Cardiac ventricle fibroblast (primary cell): ENCODE measurements around the gene NFS1. TPM values are rescaled to one million over a fixed set of nuclear protein-coding genes. Genes with fewer than 3 reads are reported as not detected.

Experiments used
- total RNA-seq: library from RNA; depleted of rRNA; stranded (reverse); fragments of >200 nt; gene quantifications from 2 replicates; pipeline ENCODE4 v1.2.3, GENCODE V29; 2015

The NFS1 gene
- total RNA-seq = 19.6 and 20.9 TPM in 2 replicates

DNA sequence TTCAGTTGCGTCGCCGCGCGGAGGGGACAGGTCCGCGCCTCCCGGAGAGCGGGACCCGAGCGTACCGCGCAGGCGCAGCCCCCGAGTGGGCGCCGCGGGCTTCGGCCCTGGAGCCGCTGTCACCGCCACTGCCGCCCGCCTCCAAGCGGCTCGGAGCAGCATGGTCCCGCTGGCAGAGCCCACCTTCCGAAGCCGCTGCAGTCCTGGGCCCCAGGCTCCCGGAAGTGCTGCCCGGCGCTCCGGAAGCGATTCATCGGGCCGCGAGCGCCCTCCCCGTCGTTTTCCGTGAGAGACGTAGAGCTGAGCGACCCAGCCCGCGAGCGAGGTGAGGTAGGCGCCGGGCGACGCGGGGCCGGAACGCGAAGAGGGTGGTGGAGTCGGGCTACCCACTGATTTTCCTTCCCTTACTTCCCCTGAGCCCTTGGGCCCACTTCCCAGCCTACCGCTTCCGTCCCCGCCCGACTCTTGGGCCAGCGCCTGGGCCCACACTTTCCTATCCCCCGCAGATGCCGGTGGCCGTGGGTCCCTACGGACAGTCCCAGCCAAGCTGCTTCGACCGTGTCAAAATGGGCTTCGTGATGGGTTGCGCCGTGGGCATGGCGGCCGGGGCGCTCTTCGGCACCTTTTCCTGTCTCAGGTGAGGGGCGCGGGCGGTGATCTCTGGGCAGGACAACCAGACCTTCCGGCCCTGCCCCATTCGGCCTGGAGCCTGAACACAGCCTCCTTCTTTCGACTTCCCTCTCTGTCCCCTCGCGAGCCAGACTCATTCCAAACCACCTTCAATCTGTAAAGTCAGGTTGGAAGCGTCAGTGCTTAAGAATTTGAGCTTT lies at the start of gene NFS1, which contains the start of gene ROMO1:
Gene NFS1 (minus strand): TSS at position 226 of the 830 bp plus-strand sequence. CDS start 64 bp downstream, at position 162.
Gene ROMO1 (plus strand): TSS at position 279 of the 830 bp plus-strand sequence. CDS start 228 bp downstream, at position 507.

DNA sequence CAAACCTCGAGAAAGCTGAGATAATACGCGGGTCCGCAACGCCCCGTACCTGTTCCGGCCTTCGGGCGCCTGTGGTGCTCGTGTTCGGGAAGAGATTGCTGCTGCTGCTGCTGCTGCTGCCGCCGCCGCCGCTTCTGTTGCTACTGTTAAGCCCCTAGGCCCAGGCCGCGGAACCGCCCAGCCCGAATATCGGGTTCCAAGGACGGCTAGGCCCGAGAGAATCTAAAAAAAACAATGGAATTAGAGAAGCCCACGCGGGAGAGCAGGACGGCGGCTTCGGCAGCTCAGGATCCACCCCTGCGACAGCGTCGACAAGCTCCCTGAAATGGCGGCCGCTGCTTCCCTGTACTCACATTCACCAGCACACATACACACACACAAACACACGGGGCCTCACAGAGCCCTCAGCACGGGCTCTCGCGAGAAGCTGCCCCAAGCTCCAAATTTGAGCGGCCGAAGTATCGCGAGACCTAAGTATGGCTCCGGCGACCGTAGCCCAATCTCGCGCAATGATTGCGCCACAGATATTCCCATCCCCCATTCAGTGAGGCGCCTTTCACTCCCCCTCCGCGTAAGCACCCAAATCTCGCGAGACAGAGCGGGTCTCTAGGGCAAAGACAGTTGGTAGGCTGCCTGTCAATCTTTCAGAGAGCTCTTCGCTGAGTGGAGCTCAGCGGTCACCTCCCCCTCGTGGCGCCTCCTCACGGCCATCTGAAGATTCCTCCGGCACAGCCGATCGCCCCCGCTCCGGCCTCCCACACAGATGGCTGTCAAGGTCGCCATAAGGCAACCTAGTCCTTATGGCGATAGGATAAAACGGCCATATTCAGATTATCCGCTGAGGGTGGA lies 43.0 kb upstream of the NFS1 start, which contains the start of gene RBM39:
Gene RBM39 (minus strand): TSS at position 369 of the 849 bp plus-strand sequence. CDS start 1,386 bp downstream, outside the sequence.

DNA sequence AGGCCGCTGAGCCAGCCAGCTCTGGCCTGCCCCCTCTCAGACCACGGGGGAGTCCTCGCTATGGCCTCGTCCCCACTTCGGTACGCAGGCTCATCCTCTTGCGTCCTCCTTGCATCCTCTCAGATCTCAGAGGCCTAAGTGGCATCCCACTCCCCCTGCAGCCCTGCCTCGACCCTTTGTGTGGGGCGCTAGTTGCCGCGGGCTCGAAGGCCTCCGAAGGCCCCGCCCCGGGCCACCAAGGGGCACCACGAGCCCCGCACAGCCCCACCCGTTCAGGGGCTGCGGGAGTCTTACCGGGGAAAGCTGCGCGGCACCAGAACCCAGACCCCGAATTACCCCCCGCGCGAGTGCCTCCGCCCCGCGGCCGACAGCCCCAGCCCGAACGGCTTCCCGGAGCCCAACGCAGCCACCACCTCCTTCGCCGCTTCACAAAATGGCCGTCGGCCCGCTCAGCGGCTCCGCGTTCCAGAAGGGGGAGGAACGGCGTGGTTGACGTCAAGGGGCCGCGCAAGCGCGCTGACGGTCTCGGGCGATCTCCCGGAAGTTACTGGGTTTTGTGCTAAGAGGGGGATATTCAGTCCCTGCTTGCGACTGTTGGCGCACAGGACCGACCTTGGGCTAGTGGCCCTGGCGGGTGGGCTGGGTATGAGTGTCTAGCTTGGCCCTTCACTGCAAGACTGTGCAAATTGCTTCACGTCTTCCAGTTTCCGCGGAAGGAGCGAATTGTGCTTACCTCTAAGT lies 34.5 kb downstream of the NFS1 start, which contains the start of the genes CPNE1 and RBM12:
Gene CPNE1 (minus strand): TSS at position 435 of the 741 bp plus-strand sequence. CDS start 31,977 bp downstream, outside the sequence.
Gene RBM12 (minus strand): TSS at position 435 of the 741 bp plus-strand sequence. CDS start 9,578 bp downstream, outside the sequence.

Other genes starting within 250 kb of the NFS1 start
- gene CEP250, start 243.8 kb downstream of the NFS1 start, total RNA-seq = 20.3 and 30.8 TPM in 2 replicates
- not detected in 2 replicates for gene C20orf173, start 169.7 kb downstream of the NFS1 start, total RNA-seq
- gene ERGIC3, start 157.3 kb downstream of the NFS1 start, total RNA-seq = 230 and 244 TPM in 2 replicates
- gene SPAG4, start 83.5 kb downstream of the NFS1 start, total RNA-seq = 6.5 and 8.9 TPM in 2 replicates
- 122 and 135 TPM in 2 replicates for gene CPNE1, start 34.5 kb downstream of the NFS1 start, total RNA-seq
- gene RBM12, start 34.5 kb downstream of the NFS1 start, total RNA-seq = 27.3 and 29.3 TPM in 2 replicates
- gene ROMO1, start 53 bp upstream of the NFS1 start, total RNA-seq = 183 and 211 TPM in 2 replicates
- gene RBM39, start 42.9 kb upstream of the NFS1 start, total RNA-seq = 123 and 125 TPM in 2 replicates
- 19.7 and 31.9 TPM in 2 replicates for gene PHF20, start 72.7 kb upstream of the NFS1 start, total RNA-seq